LNCaP clone FGC (cell line): ENCODE data around the gene BNC2.

Experiments used
- DNase-seq: peaks from one replicate; pipeline ENCODE4 v3.0.0-alpha.2; 2011; ENCODE audit warnings: low read depth
- H3K4me3 ChIP-seq: 2 replicates; pipeline ENCODE4 v1.5.1; 2011; ENCODE audit warnings: mild to moderate bottlenecking, low read depth, low read length, control low read depth
- TF ChIP-seq, protein P1 (sequence below): IDR thresholded peaks from 2 replicates; pipeline ENCODE4 v1.5.1; 2012; ENCODE audit warnings: mild to moderate bottlenecking; ENCODE audit not compliant: control insufficient read depth, insufficient read depth; ENCODE audit errors: extremely low read depth

The BNC2 gene

DNA sequence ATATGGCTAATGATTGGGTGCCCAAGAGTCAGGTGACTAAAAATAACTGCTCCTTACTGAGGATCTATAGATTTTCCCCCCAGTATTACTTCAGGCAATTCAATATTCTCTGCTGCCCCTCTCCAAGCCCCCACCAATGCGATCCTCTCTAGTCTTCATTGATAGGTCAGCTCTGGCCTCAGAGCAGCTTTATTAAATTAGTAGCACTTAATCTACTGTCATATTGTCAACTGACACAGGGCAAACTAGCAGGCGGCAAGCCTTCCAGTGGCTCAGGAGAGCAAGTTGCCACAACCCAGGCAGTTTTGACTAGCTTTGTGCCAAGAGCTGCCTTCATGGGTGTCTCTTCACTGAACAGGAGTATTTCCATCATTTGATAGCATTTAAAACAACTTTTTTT, 462.9 kb downstream of the BNC2 start:
- H3K4me3 ChIP-seq: no peak overlapping the region
- TF ChIP-seq, protein P1, sequence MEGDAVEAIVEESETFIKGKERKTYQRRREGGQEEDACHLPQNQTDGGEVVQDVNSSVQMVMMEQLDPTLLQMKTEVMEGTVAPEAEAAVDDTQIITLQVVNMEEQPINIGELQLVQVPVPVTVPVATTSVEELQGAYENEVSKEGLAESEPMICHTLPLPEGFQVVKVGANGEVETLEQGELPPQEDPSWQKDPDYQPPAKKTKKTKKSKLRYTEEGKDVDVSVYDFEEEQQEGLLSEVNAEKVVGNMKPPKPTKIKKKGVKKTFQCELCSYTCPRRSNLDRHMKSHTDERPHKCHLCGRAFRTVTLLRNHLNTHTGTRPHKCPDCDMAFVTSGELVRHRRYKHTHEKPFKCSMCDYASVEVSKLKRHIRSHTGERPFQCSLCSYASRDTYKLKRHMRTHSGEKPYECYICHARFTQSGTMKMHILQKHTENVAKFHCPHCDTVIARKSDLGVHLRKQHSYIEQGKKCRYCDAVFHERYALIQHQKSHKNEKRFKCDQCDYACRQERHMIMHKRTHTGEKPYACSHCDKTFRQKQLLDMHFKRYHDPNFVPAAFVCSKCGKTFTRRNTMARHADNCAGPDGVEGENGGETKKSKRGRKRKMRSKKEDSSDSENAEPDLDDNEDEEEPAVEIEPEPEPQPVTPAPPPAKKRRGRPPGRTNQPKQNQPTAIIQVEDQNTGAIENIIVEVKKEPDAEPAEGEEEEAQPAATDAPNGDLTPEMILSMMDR: no peak
- no peak for DNase-seq

DNA sequence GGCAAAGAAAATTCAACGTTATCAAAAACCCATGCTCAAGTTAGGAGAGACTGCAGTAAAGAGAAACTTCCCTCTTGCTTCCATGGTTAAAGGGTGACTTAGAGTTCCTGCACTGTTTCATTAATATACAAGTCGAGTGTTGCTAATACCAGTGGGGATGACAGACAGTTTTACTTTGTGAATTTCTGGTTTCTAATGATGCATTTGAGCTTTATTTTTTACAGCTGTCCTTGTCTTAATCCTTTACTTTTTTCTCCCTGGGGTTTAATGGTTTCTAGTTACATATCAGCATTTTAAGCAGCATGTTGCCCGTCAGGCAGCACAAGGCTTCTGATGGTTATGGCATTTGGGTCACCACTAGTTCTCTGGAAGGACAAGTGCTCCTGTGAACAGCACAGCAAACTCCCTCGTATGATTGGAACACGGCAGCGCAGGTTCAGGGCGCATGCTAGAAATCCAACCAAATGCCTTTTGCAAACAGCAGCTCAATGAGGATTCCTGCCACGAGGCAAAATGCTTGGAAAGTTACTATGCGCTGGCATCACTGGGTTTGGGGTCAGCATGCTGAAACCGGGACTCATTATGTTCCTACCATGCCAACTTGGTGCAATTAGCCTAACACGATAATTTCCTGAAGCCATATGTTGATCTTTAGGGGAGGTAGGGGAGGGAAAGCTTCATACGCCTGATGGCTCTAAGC, 463.8 kb downstream of the BNC2 start:
- H3K4me3 ChIP-seq: no peak overlapping the region
- no peak for DNase-seq
- TF ChIP-seq, protein P1: no peak

DNA sequence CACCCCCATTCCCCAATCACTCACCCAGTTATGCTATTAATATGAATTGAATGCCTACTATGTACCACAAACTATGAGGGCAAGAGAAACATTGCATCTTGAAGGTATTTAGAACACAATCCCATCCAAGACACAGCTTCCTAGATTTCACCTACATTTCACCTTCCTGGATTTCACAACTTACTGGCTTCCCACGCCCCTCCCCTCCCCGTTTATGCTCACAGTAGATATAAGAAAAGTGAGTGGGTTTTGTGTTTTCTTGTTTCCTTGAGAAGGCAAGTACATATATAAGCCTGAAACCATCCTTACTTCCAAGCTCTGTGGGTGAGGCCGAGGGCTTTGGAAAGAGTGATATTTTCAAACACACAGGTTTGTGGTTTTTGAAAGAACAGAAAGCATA, 465.0 kb downstream of the BNC2 start:
- TF ChIP-seq, protein P1: no peak
- DNase-seq: no peak
- no peak overlapping the region for H3K4me3 ChIP-seq

DNA sequence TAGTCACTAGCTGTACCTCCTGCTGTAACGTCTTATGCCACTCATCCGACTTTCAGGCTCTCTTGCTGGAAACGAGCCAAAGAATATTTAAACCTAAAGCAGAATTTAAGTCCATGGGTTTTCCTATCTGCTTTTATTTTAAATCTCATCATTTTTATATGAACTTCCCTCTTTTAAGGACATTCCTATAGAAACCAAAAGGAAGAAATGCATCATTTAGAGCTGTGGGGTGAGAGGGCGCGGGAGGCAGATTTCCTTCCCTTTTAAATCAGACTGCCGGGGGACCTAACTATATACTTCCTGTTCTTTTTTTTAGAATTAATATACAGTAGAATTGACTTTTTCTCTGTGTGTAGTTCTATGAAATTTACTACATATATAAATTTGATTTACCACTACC, 468.8 kb downstream of the BNC2 start:
- TF ChIP-seq, protein P1: no peak
- DNase-seq: no peak
- no peak overlapping the region for H3K4me3 ChIP-seq

DNA sequence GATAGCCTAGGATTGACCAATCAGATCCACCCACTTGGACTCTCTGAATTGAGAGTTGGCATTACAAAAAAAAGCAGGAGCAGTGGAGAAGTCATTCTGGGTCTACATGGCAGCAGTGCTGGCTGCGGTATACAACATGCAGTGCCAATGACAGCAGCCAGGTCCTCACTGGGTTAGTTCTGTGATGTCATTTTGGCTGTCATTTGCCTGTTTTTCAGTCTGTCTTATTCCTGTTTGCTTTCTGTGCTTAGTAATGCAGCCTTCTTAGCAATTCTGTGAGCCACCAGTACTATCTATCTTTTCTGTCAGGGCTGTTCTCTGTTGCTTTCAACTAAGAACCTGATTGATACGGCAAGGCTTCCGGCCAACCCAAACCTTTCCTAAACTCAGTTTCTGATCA, 471.8 kb downstream of the BNC2 start:
- no peak overlapping the region for H3K4me3 ChIP-seq
- no peak for DNase-seq
- TF ChIP-seq, protein P1: no peak

DNA sequence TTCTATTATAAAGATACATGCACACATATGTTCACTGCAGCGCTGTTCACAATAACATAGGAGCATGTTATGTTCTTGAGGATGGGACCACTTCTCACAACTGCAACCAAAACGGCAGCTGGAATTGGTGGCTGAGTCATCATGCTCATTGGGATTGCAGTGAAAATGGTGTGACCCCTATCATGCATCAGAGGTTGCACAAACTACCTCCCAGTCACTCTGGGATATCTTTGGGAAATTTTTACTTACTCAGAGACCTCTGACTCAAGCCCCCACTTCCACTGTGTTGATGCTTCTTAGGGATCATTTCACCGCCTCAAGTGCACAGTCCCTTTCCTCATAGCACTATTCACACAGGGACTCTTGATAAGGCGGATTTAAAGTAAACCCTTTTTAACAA, 474.1 kb downstream of the BNC2 start:
- no peak overlapping the region for H3K4me3 ChIP-seq
- DNase-seq: no peak
- TF ChIP-seq, protein P1: no peak

DNA sequence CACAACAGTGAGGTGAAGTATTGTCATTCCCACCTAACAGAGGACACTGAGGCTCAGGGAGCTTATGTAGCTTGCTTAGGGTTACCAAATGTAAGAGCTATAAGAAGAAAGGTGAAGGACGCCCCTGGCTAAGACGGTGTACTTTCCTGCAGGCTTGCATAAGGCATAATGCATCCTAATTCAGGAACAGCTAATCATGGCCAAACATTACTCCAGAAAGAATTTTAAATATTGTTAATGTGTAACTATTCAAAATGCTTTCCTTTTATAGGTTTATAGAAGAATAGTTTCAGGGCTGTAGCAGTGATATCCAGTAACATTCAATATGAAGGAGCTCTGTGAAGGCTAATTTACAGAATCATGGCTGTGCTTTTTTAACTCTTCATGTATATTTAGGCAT, 479.1 kb downstream of the BNC2 start:
- TF ChIP-seq, protein P1: no peak
- H3K4me3 ChIP-seq: no peak overlapping the region
- no peak for DNase-seq
